ENCODE measurements around the gene NOTCH3. TPM values are rescaled to one million over a fixed set of nuclear protein-coding genes. Genes with fewer than 3 reads are reported as not detected.

Gene NOTCH3
- total RNA-seq, 4 donors from 2014 or later: 19.9 to 78.7 (median 49.1) TPM

DNA sequence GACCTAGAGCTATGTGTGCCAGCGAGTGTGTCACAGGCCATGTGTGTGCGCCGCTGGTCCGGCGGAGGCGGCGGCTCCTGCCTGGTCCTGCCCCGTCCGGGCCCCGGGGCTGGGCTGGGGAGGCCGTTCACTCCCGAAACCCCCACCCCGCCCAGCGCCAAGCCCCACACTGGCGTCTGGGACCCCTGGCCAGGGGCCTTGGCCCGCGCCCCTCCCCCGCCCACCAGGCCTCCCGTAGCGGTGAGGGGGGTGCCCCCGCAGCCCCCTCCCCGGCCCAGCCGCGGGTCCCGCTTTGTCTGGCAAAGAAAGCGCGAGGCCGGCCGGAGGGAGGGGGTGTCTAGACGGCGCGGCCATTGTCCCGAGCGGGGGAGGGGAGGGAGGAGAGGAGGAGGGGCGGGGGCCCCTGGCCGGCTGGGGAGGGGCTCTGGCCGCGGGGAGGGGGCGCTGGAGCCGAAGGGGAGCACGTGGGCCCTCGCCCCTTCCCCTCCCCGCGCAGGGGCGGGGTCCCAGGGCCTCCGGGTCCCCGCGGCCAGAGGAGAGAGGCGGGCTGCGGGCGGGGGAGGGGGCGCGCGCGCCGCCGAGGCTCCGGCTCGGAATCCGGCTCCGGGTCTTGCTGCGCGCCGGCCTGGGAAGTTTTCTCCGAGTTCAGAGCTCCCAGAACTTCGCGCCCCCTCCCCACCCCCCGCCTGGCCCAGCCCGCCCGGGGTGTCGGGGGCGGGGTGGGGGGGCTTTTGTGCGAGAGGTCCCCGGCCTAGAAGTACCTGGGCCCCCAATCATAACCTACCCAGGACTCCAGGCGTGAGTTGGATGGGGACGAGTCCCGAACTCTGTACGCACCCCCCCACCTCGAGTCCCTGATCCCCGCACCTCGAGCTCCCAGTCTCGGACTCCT, 888 bp downstream of the NOTCH3 start:
- peaks cover 6 to 81% (median 37%) of the 10 kb centered on the region in 4 donors for H3K27me3 ChIP-seq
- no peak for DNase-seq (ENCODE audit: extremely low spot score)
- H3K4me3 ChIP-seq: peak overlapping the region; percentile 47 to 61 (median 49)
- peaks cover 13 to 44% (median 28%) of the 10 kb centered on the region in 4 donors for H3K4me1 ChIP-seq
- no peaks in the 10 kb centered on the region for H3K9me3 ChIP-seq
- intact Hi-C loops (cut with DNase I): no loop called here
- no peaks in the 10 kb centered on the region for H3K36me3 ChIP-seq
- TF ChIP-seq, protein P1, sequence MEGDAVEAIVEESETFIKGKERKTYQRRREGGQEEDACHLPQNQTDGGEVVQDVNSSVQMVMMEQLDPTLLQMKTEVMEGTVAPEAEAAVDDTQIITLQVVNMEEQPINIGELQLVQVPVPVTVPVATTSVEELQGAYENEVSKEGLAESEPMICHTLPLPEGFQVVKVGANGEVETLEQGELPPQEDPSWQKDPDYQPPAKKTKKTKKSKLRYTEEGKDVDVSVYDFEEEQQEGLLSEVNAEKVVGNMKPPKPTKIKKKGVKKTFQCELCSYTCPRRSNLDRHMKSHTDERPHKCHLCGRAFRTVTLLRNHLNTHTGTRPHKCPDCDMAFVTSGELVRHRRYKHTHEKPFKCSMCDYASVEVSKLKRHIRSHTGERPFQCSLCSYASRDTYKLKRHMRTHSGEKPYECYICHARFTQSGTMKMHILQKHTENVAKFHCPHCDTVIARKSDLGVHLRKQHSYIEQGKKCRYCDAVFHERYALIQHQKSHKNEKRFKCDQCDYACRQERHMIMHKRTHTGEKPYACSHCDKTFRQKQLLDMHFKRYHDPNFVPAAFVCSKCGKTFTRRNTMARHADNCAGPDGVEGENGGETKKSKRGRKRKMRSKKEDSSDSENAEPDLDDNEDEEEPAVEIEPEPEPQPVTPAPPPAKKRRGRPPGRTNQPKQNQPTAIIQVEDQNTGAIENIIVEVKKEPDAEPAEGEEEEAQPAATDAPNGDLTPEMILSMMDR (IDR thresholded peaks at IDR 0.05): no peak
- TF ChIP-seq POLR2A (IDR thresholded peaks at IDR 0.05; ENCODE audit: low read depth) (no peak), EP300 (IDR thresholded peaks at IDR 0.05) (no peak), POLR2AphosphoS5 (IDR thresholded peaks at IDR 0.05) (no peak)
- peak overlapping the region; percentile 60 to 71 (median 68) for H3K27ac ChIP-seq (replicated peaks in 1 of 4)
- WGBS: 6% methylated on average over 18 of the region's 82 CpGs

DNA sequence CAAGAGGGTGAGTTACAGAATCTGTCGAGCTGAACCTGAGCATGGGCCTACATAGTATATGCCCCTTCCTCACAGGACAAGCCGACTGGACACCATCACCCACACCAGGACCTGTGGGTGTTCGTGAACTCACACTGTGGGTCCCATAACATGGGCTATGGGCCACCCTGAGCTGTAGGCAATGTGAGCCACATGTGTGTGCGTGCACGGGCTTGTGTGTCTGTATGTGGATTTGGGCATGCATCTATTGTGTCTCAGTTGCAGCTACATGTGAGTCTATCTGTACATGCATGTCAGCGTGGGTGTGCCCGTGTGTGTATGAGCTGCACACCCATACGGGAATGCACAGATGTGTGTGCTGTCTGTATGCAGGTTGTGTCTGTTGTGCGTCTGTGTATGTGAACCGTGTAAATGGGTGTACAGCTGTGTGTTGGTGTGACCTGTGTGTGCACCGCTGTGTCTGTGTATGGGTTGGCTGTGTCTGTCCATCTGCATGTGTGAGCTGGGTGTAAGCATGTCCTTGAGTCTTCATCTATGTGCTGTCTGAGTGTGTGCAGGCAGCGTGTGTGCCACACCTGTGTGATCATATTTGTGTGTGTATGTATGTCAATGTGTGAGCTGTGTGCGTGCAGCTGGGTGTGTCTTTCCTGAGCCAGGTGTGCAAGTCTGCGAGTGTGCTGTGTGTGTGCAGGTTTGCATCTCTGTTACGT, 1.7 kb downstream of the NOTCH3 start:
- TF ChIP-seq EP300 (IDR thresholded peaks at IDR 0.05) (no peak), POLR2A (IDR thresholded peaks at IDR 0.05; ENCODE audit: low read depth) (no peak), POLR2AphosphoS5 (IDR thresholded peaks at IDR 0.05) (no peak)
- TF ChIP-seq, protein P1 (IDR thresholded peaks at IDR 0.05): no peak
- H3K27me3 ChIP-seq: peaks cover 6 to 89% (median 40%) of the 10 kb centered on the region in 4 donors

DNA sequence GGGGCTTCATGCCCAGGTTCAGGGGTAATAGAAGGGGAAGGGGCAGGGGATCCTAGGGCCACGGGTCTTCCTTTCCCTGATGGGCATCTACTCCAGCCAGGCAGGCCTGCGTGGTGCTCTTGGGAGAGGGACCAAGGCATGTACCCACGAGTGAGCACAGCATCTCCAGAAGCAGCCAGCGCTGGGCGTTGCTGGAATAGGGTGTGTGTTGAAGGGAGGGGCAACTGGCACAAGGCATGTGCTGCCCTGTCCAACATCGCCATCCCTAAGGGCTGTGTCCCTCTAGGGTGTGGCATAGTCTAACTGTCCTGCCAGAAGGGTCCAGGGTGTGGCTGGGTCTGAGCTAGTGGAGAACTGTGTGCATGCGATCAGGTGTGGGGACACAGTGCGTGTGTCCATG, 2.9 kb downstream of the NOTCH3 start:
- 66% methylated on average over 3 of the region's 8 CpGs for WGBS
- Histone ChIP-seq H3K27me3 (peaks cover 6 to 92% (median 40%) of the 10 kb centered on the region in 4 donors), H3K9me3 (no peaks in the 10 kb centered on the region), H3K36me3 (no peaks in the 10 kb centered on the region), H3K4me1 (peaks cover 13 to 46% (median 29%) of the 10 kb centered on the region in 4 donors), H3K4me3 (peak overlapping the region in 1 of 4 donors; percentile 4), H3K27ac (replicated peaks in 1 of 4) (peak overlapping the region in 1 of 4 donors; percentile 1)
- intact Hi-C loops (cut with DNase I): no loop called here
- TF ChIP-seq, protein P1 (IDR thresholded peaks at IDR 0.05): no peak
- TF ChIP-seq EP300 (IDR thresholded peaks at IDR 0.05): no peak
- TF ChIP-seq POLR2AphosphoS5 (IDR thresholded peaks at IDR 0.05): no peak
- TF ChIP-seq POLR2A (IDR thresholded peaks at IDR 0.05; ENCODE audit: low read depth): no peak
- no peak for DNase-seq (ENCODE audit: extremely low spot score)

More for the DNA sequence above, 1.7 kb downstream of the NOTCH3 start:
- peaks cover 13 to 46% (median 29%) of the 10 kb centered on the region in 4 donors for H3K4me1 ChIP-seq
- no peaks in the 10 kb centered on the region for H3K9me3 ChIP-seq
- intact Hi-C loops (cut with DNase I): no loop called here
- H3K36me3 ChIP-seq: no peaks in the 10 kb centered on the region
- no peak for DNase-seq (ENCODE audit: extremely low spot score)
- peak overlapping the region in 1 of 4 donors; percentile 69 for H3K27ac ChIP-seq (replicated peaks in 1 of 4)
- peak overlapping the region; percentile 47 to 61 (median 49) for H3K4me3 ChIP-seq
- WGBS: 71% methylated on average over 10 of the region's 15 CpGs

DNA sequence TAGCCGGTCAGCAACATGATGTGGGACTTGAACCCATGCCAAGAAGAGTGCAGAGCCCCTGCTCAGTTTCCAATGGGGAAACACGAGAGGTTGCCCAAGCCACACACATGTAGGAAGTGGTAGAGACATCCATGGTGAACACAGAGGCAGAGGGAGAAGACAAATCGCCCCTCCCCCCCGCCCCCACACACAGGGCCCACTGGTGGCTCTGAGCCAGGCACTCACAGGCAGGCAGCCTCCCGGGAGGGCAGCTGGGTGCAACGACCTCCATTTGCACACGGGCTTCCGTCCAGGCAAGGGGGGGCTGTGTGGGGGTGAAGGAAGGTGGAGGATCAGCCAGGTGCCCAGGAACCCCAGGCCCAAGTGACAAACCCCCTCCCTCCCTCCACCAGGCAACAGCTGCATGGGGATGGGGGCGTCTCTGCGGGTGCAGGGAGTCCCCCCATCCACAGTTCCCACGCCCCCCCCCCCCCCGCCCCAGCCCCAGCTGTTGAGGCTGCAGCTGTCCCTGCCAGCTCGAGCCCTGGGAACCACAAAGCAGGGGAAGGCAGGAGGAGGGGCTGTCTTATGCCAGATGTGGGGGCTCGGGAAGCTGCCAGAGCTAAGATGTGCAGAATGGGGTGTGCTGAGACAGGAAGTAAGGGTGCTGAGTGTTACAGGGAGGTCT, 3.4 kb downstream of the NOTCH3 start:
- Histone ChIP-seq H3K27me3 (peaks cover 6 to 89% (median 40%) of the 10 kb centered on the region in 4 donors), H3K27ac (replicated peaks in 1 of 4) (peak overlapping the region in 1 of 4 donors; percentile 1), H3K9me3 (no peaks in the 10 kb centered on the region), H3K4me3 (peak overlapping the region in 1 of 4 donors; percentile 4), H3K36me3 (no peaks in the 10 kb centered on the region), H3K4me1 (peaks cover 13 to 46% (median 29%) of the 10 kb centered on the region in 4 donors)
- DNase-seq (ENCODE audit: extremely low spot score): no peak
- WGBS: 11% methylated on average over 3 of the region's 14 CpGs
- TF ChIP-seq POLR2AphosphoS5 (IDR thresholded peaks at IDR 0.05) (no peak), EP300 (IDR thresholded peaks at IDR 0.05) (no peak), POLR2A (IDR thresholded peaks at IDR 0.05; ENCODE audit: low read depth) (no peak)
- TF ChIP-seq, protein P1 (IDR thresholded peaks at IDR 0.05): no peak
- intact Hi-C loops (cut with DNase I): no loop called here

Data from esophagus muscularis mucosa (tissue), 4 donors.